GM23248 (cell line): Measurements from ENCODE around the gene ACSS3.

Experiments used
- EZH2 ChIP-seq: fragments of 200-600 bp; sonication (generic); IDR thresholded peaks from 2 replicates; pipeline ENCODE4 v1.6.1; 2018; ENCODE audit warnings: antibody characterized with exemption, mild to moderate bottlenecking; ENCODE audit not compliant: insufficient read depth, poor library complexity, severe bottlenecking
- EZH2phosphoT487 ChIP-seq: fragments of 200-600 bp; sonication (generic); IDR thresholded peaks from 2 replicates; pipeline ENCODE4 v1.6.1; 2018; ENCODE audit warnings: antibody characterized with exemption, moderate library complexity, mild to moderate bottlenecking, low read depth; ENCODE audit not compliant: insufficient read depth

GRCh38 chr12:81095501-81096232, 17.8 kb downstream of the ACSS3 start:
- TF ChIP-seq EZH2 (no peak), EZH2phosphoT487 (no peak)
